ENCODE data around the gene GNB2.
A peak's percentile ranks its signal among the peaks of the same experiment; 100 is the strongest.

GRCh38 chr7:100705320-100705752 is 31.8 kb downstream of the GNB2 start:
- no peak for TF ChIP-seq JUN (IDR thresholded peaks at IDR 0.05)
- peak; percentile 92 for TF ChIP-seq CTCF (IDR thresholded peaks at IDR 0.05)
- TF ChIP-seq MAX (IDR thresholded peaks at IDR 0.05): no peak
- TF ChIP-seq MAFK (IDR thresholded peaks at IDR 0.05; ENCODE audit: partially characterized antibody): no peak
- TF ChIP-seq ATOH8 (CRISPR knock-in tag; IDR thresholded peaks at IDR 0.05; ENCODE audit: low read depth): no peak
- no peak for TF ChIP-seq REST (IDR thresholded peaks at IDR 0.05)
- TF ChIP-seq BCL3 (IDR thresholded peaks at IDR 0.05): no peak
